Renal pelvis (tissue), 12 donors: Measurements from ENCODE around the gene NAGLU. TPM values are rescaled to one million over a fixed set of nuclear protein-coding genes. Genes with fewer than 3 reads are reported as not detected.

ENCODE experiments used
- DNase-seq: peaks from one replicate; pipeline ENCODE4 v3.0.0-alpha.2; 2013
- long read RNA-seq, 16 experiments: transcript quantifications; one replicate each; lab custom pipeline, GENCODE V29; 2026
- polyA plus RNA-seq, 3 donors: library from polyadenylated mRNA; unstranded; fragments of 120-200 nt; gene quantifications; one replicate each; pipeline ENCODE4 v1.2.1, GENCODE V29; 2013; ENCODE audit not compliant: insufficient read length in 3 of 3

Gene NAGLU
- 10 to 100 TPM; 27.3 to 29.5 (median 29.5) TPM for polyA plus RNA-seq
- long read RNA-seq, donor 1, transcript NAGLU-201 (6 exons, 2,544 nt): major isoform, 8 of 10 reads
- long read RNA-seq, donor 1, partial matches to known transcripts: 0 of 10 reads
- long read RNA-seq, donor 1, other reads (novel, unspliced or antisense): 0 of 10 reads
- long read RNA-seq, donor 2, transcript NAGLU-201 (6 exons, 2,544 nt): major isoform, 14 of 22 reads
- long read RNA-seq, donor 2, partial matches to known transcripts: 8 of 22 reads
- long read RNA-seq, donor 2, other reads (novel, unspliced or antisense): 0 of 22 reads
- long read RNA-seq, donor 3, partial matches to known transcripts: 5 of 8 reads
- long read RNA-seq, donor 3, other reads (novel, unspliced or antisense): 0 of 8 reads
- long read RNA-seq, donor 4, transcript NAGLU-201 (6 exons, 2,544 nt): major isoform, 10 of 10 reads
- long read RNA-seq, donor 4, partial matches to known transcripts: 0 of 10 reads
- long read RNA-seq, donor 4, other reads (novel, unspliced or antisense): 0 of 10 reads
- long read RNA-seq, donor 5, partial matches to known transcripts: 0 of 2 reads
- long read RNA-seq, donor 5, other reads (novel, unspliced or antisense): 0 of 2 reads
- long read RNA-seq, donor 6, transcript NAGLU-201 (6 exons, 2,544 nt): major isoform, 9 of 10 reads
- long read RNA-seq, donor 6, partial matches to known transcripts: 0 of 10 reads
- long read RNA-seq, donor 6, other reads (novel, unspliced or antisense): 0 of 10 reads
- long read RNA-seq, donor 7, partial matches to known transcripts: 0 of 6 reads
- long read RNA-seq, donor 7, other reads (novel, unspliced or antisense): 0 of 6 reads
- long read RNA-seq, donor 8: 0 reads
- long read RNA-seq, donor 9, transcript NAGLU-201 (6 exons, 2,544 nt): major isoform, 12 of 12 reads
- long read RNA-seq, donor 9, partial matches to known transcripts: 0 of 12 reads
- long read RNA-seq, donor 9, other reads (novel, unspliced or antisense): 0 of 12 reads
- long read RNA-seq, donor 10, partial matches to known transcripts: 0 of 6 reads
- long read RNA-seq, donor 10, other reads (novel, unspliced or antisense): 0 of 6 reads
- long read RNA-seq, donor 11, partial matches to known transcripts: 0 of 4 reads
- long read RNA-seq, donor 11, other reads (novel, unspliced or antisense): 0 of 4 reads
- long read RNA-seq, donor 12, transcript NAGLU-201 (6 exons, 2,544 nt): major isoform, 11 of 12 reads
- long read RNA-seq, donor 12, partial matches to known transcripts: 0 of 12 reads
- long read RNA-seq, donor 12, other reads (novel, unspliced or antisense): 0 of 12 reads
- long read RNA-seq, donor 13, partial matches to known transcripts: 0 of 3 reads
- long read RNA-seq, donor 13, other reads (novel, unspliced or antisense): 0 of 3 reads
- long read RNA-seq, donor 14: 0 reads
- long read RNA-seq, donor 15: 0 reads
- long read RNA-seq, donor 16, transcript NAGLU-201 (6 exons, 2,544 nt): major isoform, 6 of 7 reads
- long read RNA-seq, donor 16, partial matches to known transcripts: 0 of 7 reads
- long read RNA-seq, donor 16, other reads (novel, unspliced or antisense): 0 of 7 reads

GRCh38 chr17:42536048-42536371, at the start of gene NAGLU:
NAGLU (plus strand) TSS chr17:42536241; CDS start chr17:42536273, 32 bp downstream.
- DNase-seq: peak; percentile 89

GRCh38 chr17:42488032-42488431, 48.0 kb upstream of the NAGLU start:
- no peak for DNase-seq

DNA sequence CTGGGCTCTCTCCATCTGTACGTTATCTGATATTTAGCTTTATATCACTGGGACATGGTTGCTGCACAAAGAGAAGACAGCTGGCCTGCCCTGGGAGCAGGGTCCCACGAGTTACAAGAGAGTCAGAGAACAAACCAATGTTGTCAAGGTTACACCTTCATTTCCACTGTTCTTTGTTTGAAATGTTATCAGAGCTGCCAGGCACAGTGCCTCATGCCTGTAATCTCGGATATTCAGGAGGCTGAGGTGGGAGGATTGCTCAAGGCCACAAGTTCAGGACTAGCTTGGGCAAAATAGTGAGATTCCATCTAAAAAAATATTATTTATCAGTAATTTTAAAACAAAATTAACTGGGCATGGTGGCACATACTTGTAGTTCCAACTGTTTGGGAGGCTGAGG, 42.7 kb upstream of the NAGLU start:
- peak; percentile 37 for DNase-seq

GRCh38 chr17:42494673-42495072, 41.4 kb upstream of the NAGLU start:
- DNase-seq: no peak

DNA sequence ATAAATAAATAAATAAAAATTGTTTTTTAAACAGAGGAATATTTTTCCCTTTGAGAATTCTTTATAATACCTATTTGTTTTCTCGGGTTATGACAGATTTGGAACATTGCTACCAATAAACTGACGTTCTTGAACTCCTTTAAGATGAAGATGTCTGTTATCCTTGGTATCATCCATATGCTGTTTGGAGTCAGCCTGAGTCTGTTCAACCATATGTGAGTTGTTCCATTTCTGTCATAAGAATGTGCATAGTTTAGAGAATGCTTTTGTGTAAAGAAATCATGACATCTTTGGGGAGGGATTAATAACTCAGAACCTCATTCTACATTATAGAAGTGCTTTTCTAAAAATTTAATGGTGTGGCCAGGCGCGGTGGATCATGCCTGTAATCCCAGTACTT, 37.2 kb upstream of the NAGLU start:
- DNase-seq: no peak

DNA sequence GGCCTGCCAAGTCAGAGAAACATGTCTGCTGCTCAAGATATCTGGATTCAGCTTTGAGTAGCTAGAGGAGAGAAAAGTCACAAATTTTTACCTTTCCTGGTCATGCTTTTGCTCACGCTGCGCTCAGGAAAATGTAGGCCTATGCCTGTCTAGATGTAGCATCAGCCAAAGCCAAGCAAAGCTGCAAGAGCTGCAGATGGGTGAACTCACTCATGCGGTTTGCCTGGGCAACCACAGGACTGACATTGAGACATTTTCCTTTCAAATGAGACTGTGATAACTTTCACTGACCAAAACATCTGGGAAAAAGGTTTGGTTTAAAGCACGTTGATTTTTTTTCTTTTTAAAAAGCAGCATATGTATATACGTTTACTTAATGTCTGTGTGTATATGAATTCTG, 34.0 kb upstream of the NAGLU start:
- no peak for DNase-seq

- no peak for DNase-seq
These were observed 33.1 kb upstream of the NAGLU start for GRCh38 chr17:42502926-42503325.

GRCh38 chr17:42507671-42508070, 28.4 kb upstream of the NAGLU start:
- DNase-seq: no peak

- DNase-seq: no peak
These were observed 27.4 kb upstream of the NAGLU start for GRCh38 chr17:42508426-42509165.

- DNase-seq: no peak
These were observed 26.6 kb upstream of the NAGLU start for GRCh38 chr17:42509409-42509808.

GRCh38 chr17:42509841-42510240, 26.2 kb upstream of the NAGLU start:
- DNase-seq: no peak

GRCh38 chr17:42512246-42512645, 23.8 kb upstream of the NAGLU start:
- no peak for DNase-seq

GRCh38 chr17:42512733-42513251, 23.2 kb upstream of the NAGLU start:
- no peak for DNase-seq

- no peak for DNase-seq
These were observed 22.4 kb upstream of the NAGLU start for GRCh38 chr17:42513686-42514085.

GRCh38 chr17:42514279-42514678, 21.8 kb upstream of the NAGLU start:
- no peak for DNase-seq

DNA sequence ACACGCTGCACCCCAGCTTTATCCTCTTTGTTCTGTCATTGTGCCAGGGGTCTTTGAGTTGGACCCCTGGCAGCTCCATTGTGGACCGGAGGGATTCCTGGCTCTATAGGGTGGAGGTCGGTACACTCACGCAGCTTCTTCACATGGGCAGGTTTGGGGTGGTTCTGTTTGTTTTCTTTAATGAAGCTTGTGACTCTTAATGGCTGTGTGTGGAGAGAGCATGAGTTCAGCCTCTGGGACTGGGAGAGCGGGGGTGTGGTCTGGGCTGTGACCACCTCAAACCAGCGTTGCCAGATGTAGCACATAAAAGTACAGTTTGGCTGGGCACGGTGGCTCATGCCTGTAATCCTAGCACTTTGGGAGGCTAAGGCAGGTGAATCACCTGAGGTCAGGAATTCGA, 21.2 kb upstream of the NAGLU start:
- no peak for DNase-seq

DNA sequence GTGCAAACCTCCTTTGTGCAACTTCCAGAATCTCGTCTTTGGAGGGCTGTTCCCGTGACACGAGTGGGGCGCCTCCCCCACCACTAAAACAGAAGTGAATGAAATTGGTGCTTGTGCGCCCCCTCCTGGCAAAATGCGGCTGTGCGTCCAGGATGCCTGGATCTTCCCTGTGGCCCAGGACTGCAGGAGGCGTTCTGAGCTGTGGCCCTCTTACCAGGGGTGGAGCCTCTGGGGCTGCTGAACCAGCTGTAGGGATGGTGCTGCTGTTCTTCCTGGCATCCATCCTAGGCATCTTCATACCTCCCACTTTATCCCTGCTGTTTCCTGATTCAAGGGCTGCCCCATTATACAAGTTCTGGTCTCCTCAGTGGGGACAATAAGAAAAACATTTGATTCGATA, 18.5 kb upstream of the NAGLU start:
- no peak for DNase-seq

DNA sequence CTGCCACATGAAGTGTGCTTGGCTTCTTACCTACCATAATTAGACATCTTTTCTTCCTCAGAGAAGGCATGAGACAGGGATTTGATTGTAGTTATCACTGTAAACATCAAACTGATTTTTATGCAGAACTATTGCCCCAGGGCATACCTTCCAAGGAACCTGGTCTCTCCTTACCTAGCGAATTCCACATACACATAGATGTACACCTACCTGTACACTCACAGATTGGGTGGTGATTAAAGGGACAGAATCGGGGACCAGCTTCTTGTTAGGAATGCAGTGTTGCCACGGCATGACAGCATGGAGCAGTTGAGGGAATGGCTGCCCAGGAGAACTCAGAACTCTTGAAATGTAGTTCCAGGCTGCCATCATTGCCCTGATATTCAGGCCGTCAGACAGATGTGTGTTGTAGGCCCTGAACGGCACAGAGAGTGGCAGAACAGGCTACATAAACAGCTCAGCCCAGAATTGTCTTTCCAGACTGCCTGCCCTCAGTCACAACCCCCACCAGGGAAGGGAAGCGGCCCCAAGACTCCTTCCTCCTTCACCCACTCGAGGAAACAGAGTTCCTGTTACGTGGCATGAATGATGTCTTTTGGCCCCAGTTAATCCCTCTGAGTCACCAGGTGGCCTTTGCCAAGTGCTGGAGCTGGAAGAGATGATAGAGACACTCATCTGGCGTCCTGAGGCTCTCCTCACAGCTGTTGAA, 17.8 kb upstream of the NAGLU start:
- no peak for DNase-seq

DNA sequence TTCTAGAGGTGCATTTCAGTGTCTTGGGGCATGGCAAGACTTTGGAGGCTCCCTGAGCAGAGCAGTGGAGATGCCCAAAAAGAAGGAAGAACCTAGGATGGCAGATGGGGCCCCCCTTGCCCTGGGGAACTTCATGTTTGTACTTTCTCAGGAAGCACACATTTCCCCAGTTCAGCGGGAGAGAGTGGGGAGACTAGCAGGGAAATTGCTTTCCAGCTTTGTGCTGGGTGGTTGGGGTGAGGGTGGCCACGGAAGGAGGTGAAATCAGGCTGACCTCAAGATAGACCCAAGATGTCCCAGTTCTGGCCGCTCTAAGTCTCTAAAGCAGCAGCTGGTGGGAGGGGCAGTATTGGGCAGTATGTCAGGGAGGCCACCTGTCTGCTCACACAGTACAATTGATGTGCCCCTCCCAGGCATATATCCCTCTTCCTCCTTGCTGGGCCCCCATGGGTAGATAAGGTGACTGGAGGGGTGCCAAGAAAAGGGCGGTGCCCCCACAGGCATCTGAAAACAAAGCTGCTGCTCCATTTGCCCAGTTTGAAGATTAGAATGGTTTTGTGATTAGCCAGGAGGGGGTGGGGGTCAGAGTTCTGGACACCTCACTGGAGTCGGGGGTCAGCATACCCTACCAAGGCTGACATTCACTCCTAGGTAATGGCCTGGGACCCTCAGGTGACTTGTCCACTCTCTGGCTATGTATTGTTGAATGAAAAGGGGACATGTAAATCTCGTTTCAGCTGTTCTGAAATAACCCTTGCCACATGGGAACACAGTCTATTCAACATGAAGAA, 17.1 kb upstream of the NAGLU start:
- DNase-seq: no peak
